ENCODE data around the gene DPAGT1. TPM values are rescaled to one million over a fixed set of nuclear protein-coding genes. Genes with fewer than 3 reads are reported as not detected.

DPAGT1 gene
- total RNA-seq, 1 experiment from 2014 or later: 41.1 TPM

DNA sequence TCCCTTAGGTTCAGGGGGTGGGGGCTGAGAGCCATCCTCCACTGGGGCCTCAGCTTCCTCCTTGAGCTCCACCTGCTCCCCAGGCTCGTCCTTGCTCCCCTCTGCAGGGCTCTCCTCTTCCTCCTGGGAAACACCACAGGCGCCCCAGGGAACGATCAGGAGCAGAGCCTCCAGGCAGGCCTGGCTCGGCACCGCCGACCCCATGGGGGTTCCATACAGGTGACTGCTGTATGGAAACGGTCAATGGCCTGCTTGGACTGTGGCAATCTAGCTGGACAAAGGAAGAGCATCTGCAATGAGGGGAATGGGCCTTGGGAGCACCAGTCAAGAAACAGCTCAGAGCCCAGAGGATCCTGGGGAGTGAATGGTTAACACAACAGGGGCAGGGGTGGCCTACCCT lies 52.6 kb downstream of the DPAGT1 start:
- Histone ChIP-seq H3K4me1 (replicated peaks; ENCODE audit: insufficient read depth) (no peaks in the 10 kb centered on the region), H3K27me3 (ENCODE audit: insufficient read depth, low read depth) (no peaks in the 10 kb centered on the region), H2AFZ (no peak overlapping the region), H3K27ac (no peak overlapping the region), H3F3A (ENCODE audit: insufficient read depth, low read depth) (peaks cover 12% of the 10 kb centered on the region; the same call in 1 of the 2 replicates), H3K9me3 (ENCODE audit: insufficient read depth, low read depth) (no peaks in the 10 kb centered on the region), H3K4me3 (no peak overlapping the region), H3K4me2 (no peak overlapping the region), H3K36me3 (ENCODE audit: low read depth) (peaks cover 50% of the 10 kb centered on the region), H3K9me2 (ENCODE audit: insufficient read depth) (no peaks in the 10 kb centered on the region), H4K20me1 (ENCODE audit: insufficient read depth) (no peaks in the 10 kb centered on the region), H3K79me2 (ENCODE audit: low read depth) (no peaks in the 10 kb centered on the region)
- DNase-seq: no peak
- no TSS peak for BruUV-seq (replicated peaks)
- ChIA-PET POLR2A (ENCODE audit: unreplicated experiment) (interaction anchor here (0.7 kb wide), 1 partner anchor 53 kb away, joined by 5 read pairs; the partner anchor contains the start of gene DPAGT1), CTCF (no interaction called here)
- intact Hi-C loops (cut with micrococcal nuclease; ENCODE audit: unreplicated experiment): no loop called here
- TF ChIP-seq EZH2 (IDR thresholded peaks at IDR 0.05; ENCODE audit: low read depth): no peak
- TF ChIP-seq, protein P1, sequence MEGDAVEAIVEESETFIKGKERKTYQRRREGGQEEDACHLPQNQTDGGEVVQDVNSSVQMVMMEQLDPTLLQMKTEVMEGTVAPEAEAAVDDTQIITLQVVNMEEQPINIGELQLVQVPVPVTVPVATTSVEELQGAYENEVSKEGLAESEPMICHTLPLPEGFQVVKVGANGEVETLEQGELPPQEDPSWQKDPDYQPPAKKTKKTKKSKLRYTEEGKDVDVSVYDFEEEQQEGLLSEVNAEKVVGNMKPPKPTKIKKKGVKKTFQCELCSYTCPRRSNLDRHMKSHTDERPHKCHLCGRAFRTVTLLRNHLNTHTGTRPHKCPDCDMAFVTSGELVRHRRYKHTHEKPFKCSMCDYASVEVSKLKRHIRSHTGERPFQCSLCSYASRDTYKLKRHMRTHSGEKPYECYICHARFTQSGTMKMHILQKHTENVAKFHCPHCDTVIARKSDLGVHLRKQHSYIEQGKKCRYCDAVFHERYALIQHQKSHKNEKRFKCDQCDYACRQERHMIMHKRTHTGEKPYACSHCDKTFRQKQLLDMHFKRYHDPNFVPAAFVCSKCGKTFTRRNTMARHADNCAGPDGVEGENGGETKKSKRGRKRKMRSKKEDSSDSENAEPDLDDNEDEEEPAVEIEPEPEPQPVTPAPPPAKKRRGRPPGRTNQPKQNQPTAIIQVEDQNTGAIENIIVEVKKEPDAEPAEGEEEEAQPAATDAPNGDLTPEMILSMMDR (conservative IDR thresholded peaks at IDR 0.05): no peak

DNA sequence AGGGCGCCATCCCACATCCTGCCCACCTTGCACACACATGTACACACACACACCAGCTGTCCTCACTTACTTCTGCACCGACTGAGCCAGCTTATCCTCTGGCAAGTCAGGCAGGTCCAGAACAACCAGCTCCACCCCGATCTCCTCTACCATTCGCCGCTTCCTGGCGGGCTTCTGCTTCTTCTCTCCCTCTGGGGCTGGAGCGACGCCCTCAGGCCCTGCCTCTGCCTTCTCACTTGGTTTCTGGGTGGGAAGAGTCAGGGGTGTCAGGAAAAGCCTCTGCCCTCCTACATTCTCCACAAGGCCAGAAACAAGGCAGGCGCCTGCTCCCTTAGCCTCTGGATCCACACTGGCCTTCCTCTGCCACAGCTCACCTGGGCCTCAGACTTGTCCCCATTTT lies 53.0 kb downstream of the DPAGT1 start:
- Histone ChIP-seq H3K9me3 (ENCODE audit: insufficient read depth, low read depth) (no peaks in the 10 kb centered on the region), H2AFZ (no peak overlapping the region), H3K4me2 (no peak overlapping the region), H3K4me1 (replicated peaks; ENCODE audit: insufficient read depth) (no peaks in the 10 kb centered on the region), H3K9me2 (ENCODE audit: insufficient read depth) (no peaks in the 10 kb centered on the region), H4K20me1 (ENCODE audit: insufficient read depth) (no peaks in the 10 kb centered on the region), H3K27ac (no peak overlapping the region), H3F3A (ENCODE audit: insufficient read depth, low read depth) (peaks cover 15% of the 10 kb centered on the region; the same call in 1 of the 2 replicates), H3K36me3 (ENCODE audit: low read depth) (peaks cover 45% of the 10 kb centered on the region), H3K27me3 (ENCODE audit: insufficient read depth, low read depth) (no peaks in the 10 kb centered on the region), H3K79me2 (ENCODE audit: low read depth) (no peaks in the 10 kb centered on the region), H3K4me3 (no peak overlapping the region)
- POLR2A ChIA-PET (ENCODE audit: unreplicated experiment): no interaction called here
- TF ChIP-seq, protein P1 (conservative IDR thresholded peaks at IDR 0.05): no peak
- no peak for TF ChIP-seq EZH2 (IDR thresholded peaks at IDR 0.05; ENCODE audit: low read depth)
- intact Hi-C loops (cut with micrococcal nuclease; ENCODE audit: unreplicated experiment): no loop called here
- no peak for DNase-seq
- BruUV-seq (replicated peaks): TSS peak; percentile 9
- CTCF ChIA-PET: no interaction called here

DNA sequence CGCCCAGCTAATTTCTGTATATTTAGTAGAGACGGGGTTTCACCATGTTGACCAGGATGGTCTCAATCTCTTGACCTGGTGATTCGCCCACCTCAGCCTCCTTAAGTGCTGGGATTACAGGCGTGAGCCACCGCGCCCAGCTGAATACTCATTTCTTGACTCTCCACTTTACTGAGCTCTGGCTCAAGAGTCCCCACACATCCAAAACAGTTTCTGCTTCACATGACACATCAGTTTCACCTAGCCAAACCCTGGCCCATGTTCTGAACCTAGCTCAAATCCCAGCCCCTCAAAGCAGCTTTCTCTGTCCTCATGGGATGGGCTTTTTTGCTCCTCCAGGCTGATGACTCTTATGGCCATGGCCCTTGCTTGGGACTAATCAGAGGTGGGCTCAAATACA lies 54.4 kb downstream of the DPAGT1 start:
- POLR2A ChIA-PET (ENCODE audit: unreplicated experiment): no interaction called here
- Histone ChIP-seq H3K27ac (no peak overlapping the region), H4K20me1 (ENCODE audit: insufficient read depth) (no peaks in the 10 kb centered on the region), H3K4me1 (replicated peaks; ENCODE audit: insufficient read depth) (no peaks in the 10 kb centered on the region), H3K79me2 (ENCODE audit: low read depth) (no peaks in the 10 kb centered on the region), H3K4me2 (no peak overlapping the region), H3F3A (ENCODE audit: insufficient read depth, low read depth) (peaks cover 23% of the 10 kb centered on the region; the same call in 1 of the 2 replicates), H3K9me3 (ENCODE audit: insufficient read depth, low read depth) (no peaks in the 10 kb centered on the region), H3K4me3 (no peak overlapping the region), H2AFZ (no peak overlapping the region), H3K9me2 (ENCODE audit: insufficient read depth) (no peaks in the 10 kb centered on the region), H3K36me3 (ENCODE audit: low read depth) (peaks cover 33% of the 10 kb centered on the region), H3K27me3 (ENCODE audit: insufficient read depth, low read depth) (no peaks in the 10 kb centered on the region)
- CTCF ChIA-PET: no interaction called here
- TF ChIP-seq, protein P1 (conservative IDR thresholded peaks at IDR 0.05): no peak
- TF ChIP-seq EZH2 (IDR thresholded peaks at IDR 0.05; ENCODE audit: low read depth): no peak
- BruUV-seq (replicated peaks): no TSS peak
- intact Hi-C loops (cut with micrococcal nuclease; ENCODE audit: unreplicated experiment): no loop called here
- DNase-seq: peak in 1 of 2 experiments; percentile 12

Other genes starting within 250 kb of the DPAGT1 start
- not detected in 2 replicates for gene CXCR5, start 218.0 kb downstream of the DPAGT1 start, total RNA-seq (2021)
- 75.9 and 108 TPM in 2 replicates for gene BCL9L, start 175.9 kb downstream of the DPAGT1 start, total RNA-seq (2021)
- 17.1 and 23.2 TPM in 2 replicates for gene UPK2, start 145.6 kb downstream of the DPAGT1 start, total RNA-seq (2021)
- not detected in 2 replicates for gene FOXR1, start 130.1 kb downstream of the DPAGT1 start, total RNA-seq (2021)
- gene CENATAC, start 103.7 kb downstream of the DPAGT1 start, total RNA-seq (2021): 61.7 and 73.9 TPM in 2 replicates
- gene RPS25, start 83.5 kb downstream of the DPAGT1 start, total RNA-seq (2021): 954 and 984 TPM in 2 replicates
- gene TRAPPC4, start 83.1 kb downstream of the DPAGT1 start, total RNA-seq (2021): 49.2 and 51.4 TPM in 2 replicates
- 23.2 and 24.3 TPM in 2 replicates for gene SLC37A4, start 71.0 kb downstream of the DPAGT1 start, total RNA-seq (2021)
- gene HYOU1, start 44.6 kb downstream of the DPAGT1 start, total RNA-seq (2021): 92.0 and 117 TPM in 2 replicates
- gene VPS11, start 34.0 kb downstream of the DPAGT1 start, total RNA-seq (2021): 21.1 and 22.9 TPM in 2 replicates
- 49.3 and 54.9 TPM in 2 replicates for gene HMBS, start 17.0 kb downstream of the DPAGT1 start, total RNA-seq (2021)
- gene C2CD2L, start 5.5 kb upstream of the DPAGT1 start, total RNA-seq (2021): 6.7 and 9.3 TPM in 2 replicates
- 34.9 and 35.5 TPM in 2 replicates for gene HINFP, start 19.7 kb upstream of the DPAGT1 start, total RNA-seq (2021)
- gene ABCG4, start 47.2 kb upstream of the DPAGT1 start, total RNA-seq (2021): 0.11 TPM in 1 of 2 replicates, not detected in the other
- 18.4 and 22.5 TPM in 2 replicates for gene NLRX1, start 66.9 kb upstream of the DPAGT1 start, total RNA-seq (2021)
- 0.73 TPM in 1 of 2 replicates, not detected in the other for gene NHERF4, start 83.6 kb upstream of the DPAGT1 start, total RNA-seq (2021)
- gene CBL, start 104.5 kb upstream of the DPAGT1 start, total RNA-seq (2021): 26.3 and 32.9 TPM in 2 replicates
- 38.8 and 54.5 TPM in 2 replicates for gene MCAM, start 215.3 kb upstream of the DPAGT1 start, total RNA-seq (2021)
- gene RNF26, start 232.7 kb upstream of the DPAGT1 start, total RNA-seq (2021): 55.0 and 64.3 TPM in 2 replicates
- gene C1QTNF5, start 239.0 kb upstream of the DPAGT1 start, total RNA-seq (2021): not detected in 2 replicates
- not detected in 2 replicates for gene MFRP, start 244.9 kb upstream of the DPAGT1 start, total RNA-seq (2021)

Measured in PC-9 (cell line).